ENCODE data around the gene IQCE. TPM values are rescaled to one million over a fixed set of nuclear protein-coding genes. Genes with fewer than 3 reads are reported as not detected.

IQCE gene
- total and polyA plus RNA-seq, 10 of the 15 experiments (the other 5 are each of a cell fraction or from before 2014, with no cell fraction given), result 0.37 to 8.1 (median 3.7) TPM

DNA sequence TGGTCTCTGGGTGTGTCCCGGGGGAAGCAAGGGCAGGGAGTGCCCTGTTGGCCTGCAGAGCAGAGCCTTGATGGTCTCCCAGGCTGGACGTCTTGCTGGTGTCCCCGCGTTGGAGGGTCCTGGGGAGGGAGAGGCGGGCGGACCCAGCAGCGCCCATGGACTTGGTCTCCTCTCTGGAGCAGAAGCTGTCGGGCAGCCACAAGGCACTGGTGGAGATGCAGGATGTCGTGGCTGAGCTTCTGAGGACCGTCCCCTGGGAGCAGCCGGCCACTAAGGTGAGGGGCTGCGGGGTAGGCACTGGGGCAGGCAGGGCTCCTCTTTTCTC lies 93.9 kb downstream of the IQCE start:
- Histone ChIP-seq H3K9ac (ENCODE audit: control insufficient read depth, insufficient read depth, low read length) (no peak overlapping the region), H4K20me1 (ENCODE audit: control insufficient read depth, insufficient read depth) (no peaks in the 10 kb centered on the region), H3K79me2 (ENCODE audit: control insufficient read depth, insufficient read depth, low read length) (no peaks in the 10 kb centered on the region), H3K9me3 (replicated peaks; ENCODE audit: control insufficient read depth, insufficient read depth, low read length) (no peaks in the 10 kb centered on the region), H3K4me1 (ENCODE audit: control insufficient read depth, insufficient read depth, low read length) (no peaks in the 10 kb centered on the region), H3K4me3 (no peak overlapping the region), H2AFZ (ENCODE audit: control insufficient read depth, low read depth, low read length) (no peak overlapping the region), H3K4me2 (ENCODE audit: control insufficient read depth, insufficient read depth) (no peak overlapping the region), H3K27me3 (replicated peaks in 1 of 2; ENCODE audit: control insufficient read depth in 2 of 2, insufficient read depth in 2 of 2, low read length in 1 of 2) (no peaks in the 10 kb centered on the region), H3K36me3 (ENCODE audit: control insufficient read depth in 2 of 2, insufficient read depth in 2 of 2, low read length in 1 of 2) (peaks cover 0 to 7% of the 10 kb centered on the region in 2 experiments; a peak in 3 of 4 replicates), H3K27ac (ENCODE audit: control insufficient read depth, insufficient read depth) (no peak overlapping the region)
- ChIA-PET RAD21 (ENCODE audit: unreplicated experiment) (no interaction called here), SMC1A (ENCODE audit: uncharacterized antibody, unreplicated experiment) (no interaction called here), POLR2A (interaction anchor here (0.6 kb wide), 1 partner anchor 38 kb away, joined by 6 read pairs; no protein-coding TSS in a partner anchor), CTCF (interaction anchor here (1.0 to 2.2 kb wide), 4 partner anchors 17 to 86 kb away, joined by 3 to 11 read pairs (median 6); no protein-coding TSS in a partner anchor)
- ATAC-seq (no peak), FAIRE-seq (no peak), DNase-seq (ENCODE audit: low read depth, low spot score) (no peak)
- intact Hi-C loops (cut with micrococcal nuclease; ENCODE audit: unreplicated experiment) (no loop called here), in situ Hi-C loops (cut with MboI) (no loop called here)
- 52% methylated on average over 11 of the region's 12 CpGs for WGBS (ENCODE audit: insufficient coverage, insufficient replicate concordance, low lambda C conversion rate, missing lambda C conversion rate)
- no peak for TF ChIP-seq FOS (IDR thresholded peaks at IDR 0.05; ENCODE audit: borderline replicate concordance, extremely low read depth, insufficient read length)
- TF ChIP-seq RELA (IDR thresholded peaks at IDR 0.05; ENCODE audit: borderline replicate concordance, partially characterized antibody), result no peak
- TF ChIP-seq, protein P1, sequence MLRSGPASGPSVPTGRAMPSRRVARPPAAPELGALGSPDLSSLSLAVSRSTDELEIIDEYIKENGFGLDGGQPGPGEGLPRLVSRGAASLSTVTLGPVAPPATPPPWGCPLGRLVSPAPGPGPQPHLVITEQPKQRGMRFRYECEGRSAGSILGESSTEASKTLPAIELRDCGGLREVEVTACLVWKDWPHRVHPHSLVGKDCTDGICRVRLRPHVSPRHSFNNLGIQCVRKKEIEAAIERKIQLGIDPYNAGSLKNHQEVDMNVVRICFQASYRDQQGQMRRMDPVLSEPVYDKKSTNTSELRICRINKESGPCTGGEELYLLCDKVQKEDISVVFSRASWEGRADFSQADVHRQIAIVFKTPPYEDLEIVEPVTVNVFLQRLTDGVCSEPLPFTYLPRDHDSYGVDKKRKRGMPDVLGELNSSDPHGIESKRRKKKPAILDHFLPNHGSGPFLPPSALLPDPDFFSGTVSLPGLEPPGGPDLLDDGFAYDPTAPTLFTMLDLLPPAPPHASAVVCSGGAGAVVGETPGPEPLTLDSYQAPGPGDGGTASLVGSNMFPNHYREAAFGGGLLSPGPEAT (IDR thresholded peaks at IDR 0.05; ENCODE audit: low read depth), result no peak
- no TSS peak for BruUV-seq (replicated peaks)

DNA sequence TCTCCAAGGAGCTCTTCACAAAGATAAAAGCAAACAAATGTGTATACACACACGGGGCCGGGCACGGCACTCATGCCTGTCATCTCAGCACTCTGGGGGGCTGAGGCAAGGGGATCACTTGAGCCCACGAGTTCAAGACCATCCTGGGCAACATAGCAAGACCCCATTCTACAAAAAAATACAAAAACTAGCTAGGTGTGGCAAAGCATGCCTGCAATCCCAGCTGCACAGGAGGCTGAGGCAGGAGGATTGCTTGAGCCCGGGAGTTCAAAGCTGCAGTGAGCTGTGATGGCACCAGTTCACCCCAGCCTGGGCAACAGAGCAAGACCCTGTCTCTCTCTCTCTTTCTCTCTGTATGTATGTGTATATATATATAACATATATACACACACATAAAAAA lies 95.3 kb downstream of the IQCE start:
- Histone ChIP-seq H3K4me3 (no peak overlapping the region), H3K4me2 (ENCODE audit: control insufficient read depth, insufficient read depth) (no peak overlapping the region), H3K79me2 (ENCODE audit: control insufficient read depth, insufficient read depth, low read length) (no peaks in the 10 kb centered on the region), H3K4me1 (ENCODE audit: control insufficient read depth, insufficient read depth, low read length) (no peaks in the 10 kb centered on the region), H2AFZ (ENCODE audit: control insufficient read depth, low read depth, low read length) (no peak overlapping the region), H3K36me3 (ENCODE audit: control insufficient read depth in 2 of 2, insufficient read depth in 2 of 2, low read length in 1 of 2) (no peaks in the 10 kb centered on the region; a peak in 2 of 4 replicates), H3K27me3 (replicated peaks in 1 of 2; ENCODE audit: control insufficient read depth in 2 of 2, insufficient read depth in 2 of 2, low read length in 1 of 2) (no peaks in the 10 kb centered on the region), H3K27ac (ENCODE audit: control insufficient read depth, insufficient read depth) (no peak overlapping the region), H3K9ac (ENCODE audit: control insufficient read depth, insufficient read depth, low read length) (no peak overlapping the region), H4K20me1 (ENCODE audit: control insufficient read depth, insufficient read depth) (no peaks in the 10 kb centered on the region), H3K9me3 (replicated peaks; ENCODE audit: control insufficient read depth, insufficient read depth, low read length) (no peaks in the 10 kb centered on the region)
- ChIA-PET SMC1A (ENCODE audit: uncharacterized antibody, unreplicated experiment) (interaction anchor here (0.7 to 1.5 kb wide), 2 partner anchors 56 to 145 kb away, joined by 3 to 6 read pairs; no protein-coding TSS in a partner anchor), RAD21 (ENCODE audit: unreplicated experiment) (no interaction called here), CTCF (interaction anchor here (1.0 to 1.3 kb wide), 4 partner anchors 19 to 202 kb away, joined by 3 read pairs; no protein-coding TSS in a partner anchor), POLR2A (interaction anchor here (2.2 kb wide), 1 partner anchor 10 kb away, joined by 5 read pairs; no protein-coding TSS in a partner anchor)
- FAIRE-seq (no peak), DNase-seq (ENCODE audit: low read depth, low spot score) (no peak), ATAC-seq (no peak)
- TF ChIP-seq KDM1A (IDR thresholded peaks at IDR 0.05; ENCODE audit: borderline replicate concordance) (no peak), CHD1 (IDR thresholded peaks at IDR 0.05; ENCODE audit: low read depth, low read length) (no peak), ZNF622 (IDR thresholded peaks at IDR 0.05) (no peak), RCOR1 (conservative IDR thresholded peaks at IDR 0.05; ENCODE audit: low read depth, low read length) (no peak), RAD21 (IDR thresholded peaks at IDR 0.05; ENCODE audit: insufficient read depth, low read depth, low read length) (no peak), NRF1 (conservative IDR thresholded peaks at IDR 0.05; ENCODE audit: low read depth, low read length) (no peak), PAX5 (IDR thresholded peaks at IDR 0.05; ENCODE audit: borderline replicate concordance, low read depth, low read length) (no peak), HCFC1 (IDR thresholded peaks at IDR 0.05; ENCODE audit: low read length) (no peak)
- TF ChIP-seq, protein P2, sequence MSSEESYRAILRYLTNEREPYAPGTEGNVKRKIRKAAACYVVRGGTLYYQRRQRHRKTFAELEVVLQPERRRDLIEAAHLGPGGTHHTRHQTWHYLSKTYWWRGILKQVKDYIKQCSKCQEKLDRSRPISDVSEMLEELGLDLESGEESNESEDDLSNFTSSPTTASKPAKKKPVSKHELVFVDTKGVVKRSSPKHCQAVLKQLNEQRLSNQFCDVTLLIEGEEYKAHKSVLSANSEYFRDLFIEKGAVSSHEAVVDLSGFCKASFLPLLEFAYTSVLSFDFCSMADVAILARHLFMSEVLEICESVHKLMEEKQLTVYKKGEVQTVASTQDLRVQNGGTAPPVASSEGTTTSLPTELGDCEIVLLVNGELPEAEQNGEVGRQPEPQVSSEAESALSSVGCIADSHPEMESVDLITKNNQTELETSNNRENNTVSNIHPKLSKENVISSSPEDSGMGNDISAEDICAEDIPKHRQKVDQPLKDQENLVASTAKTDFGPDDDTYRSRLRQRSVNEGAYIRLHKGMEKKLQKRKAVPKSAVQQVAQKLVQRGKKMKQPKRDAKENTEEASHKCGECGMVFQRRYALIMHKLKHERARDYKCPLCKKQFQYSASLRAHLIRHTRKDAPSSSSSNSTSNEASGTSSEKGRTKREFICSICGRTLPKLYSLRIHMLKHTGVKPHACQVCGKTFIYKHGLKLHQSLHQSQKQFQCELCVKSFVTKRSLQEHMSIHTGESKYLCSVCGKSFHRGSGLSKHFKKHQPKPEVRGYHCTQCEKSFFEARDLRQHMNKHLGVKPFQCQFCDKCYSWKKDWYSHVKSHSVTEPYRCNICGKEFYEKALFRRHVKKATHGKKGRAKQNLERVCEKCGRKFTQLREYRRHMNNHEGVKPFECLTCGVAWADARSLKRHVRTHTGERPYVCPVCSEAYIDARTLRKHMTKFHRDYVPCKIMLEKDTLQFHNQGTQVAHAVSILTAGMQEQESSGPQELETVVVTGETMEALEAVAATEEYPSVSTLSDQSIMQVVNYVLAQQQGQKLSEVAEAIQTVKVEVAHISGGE (CRISPR knock-in tag; IDR thresholded peaks at IDR 0.05), result no peak
- intact Hi-C loops (cut with micrococcal nuclease; ENCODE audit: unreplicated experiment) (no loop called here), in situ Hi-C loops (cut with MboI) (no loop called here)
- 79% methylated on average over 5 of the region's 5 CpGs for WGBS (ENCODE audit: insufficient coverage, insufficient replicate concordance, low lambda C conversion rate, missing lambda C conversion rate)
- no TSS peak for BruUV-seq (replicated peaks)
